Measurements from ENCODE around the gene MDP1.

GRCh38 chr14:24176599-24176998 is 39.3 kb downstream of the MDP1 start:
- TF ChIP-seq POLR2A (IDR thresholded peaks at IDR 0.05; ENCODE audit: low read depth, low read length): 0 out of 2 replicates have a peak, but pooled peaks have one; percentile 6
- TF ChIP-seq POLR2AphosphoS5 (IDR thresholded peaks at IDR 0.05; ENCODE audit: low read depth, low read length): 0 out of 2 replicates have a peak, but pooled peaks have one; percentile 22

Data from GM12892 (cell line).